ENCODE measurements around the gene CDH5.

CDH5 gene

DNA sequence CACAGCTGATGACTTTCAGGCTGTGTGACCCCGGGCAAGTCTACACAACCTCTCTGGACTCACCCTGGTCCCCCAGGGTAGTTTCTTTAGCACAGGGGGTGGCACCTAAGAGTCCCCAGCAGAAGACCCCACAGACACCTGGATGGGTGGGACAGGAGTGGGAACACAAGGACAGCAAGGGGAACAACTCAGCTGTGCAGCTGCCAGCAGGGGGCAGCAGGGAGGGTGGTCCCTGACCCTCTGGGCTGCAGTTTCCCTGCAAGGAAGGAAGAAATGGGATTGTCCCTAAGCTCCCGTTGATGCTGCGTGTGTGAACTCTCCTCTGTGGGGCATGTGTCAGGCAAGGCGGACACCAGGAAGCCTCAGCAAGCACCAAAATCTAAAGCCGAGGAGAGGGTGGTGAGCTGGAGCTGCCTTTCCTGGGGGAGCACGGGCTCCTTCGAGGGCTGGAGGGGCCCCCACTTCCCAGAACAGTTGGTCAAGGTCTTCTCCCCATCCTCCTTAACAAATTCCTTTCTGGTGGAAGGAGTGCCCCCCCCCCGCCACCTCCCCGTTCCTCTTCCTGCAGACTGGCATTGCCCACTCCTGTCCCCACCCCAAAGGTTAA, 24.1 kb upstream of the CDH5 start:
- no peak overlapping the region for H3K4me3 ChIP-seq (ENCODE audit: insufficient read depth, low read length, poor library complexity, severe bottlenecking)
- H3K9ac ChIP-seq (ENCODE audit: low read length) = no peak overlapping the region
- no peak overlapping the region for H3K27ac ChIP-seq (ENCODE audit: low read depth, low read length)
- H4K20me1 ChIP-seq (ENCODE audit: low read depth, low read length) = no peaks in the 10 kb centered on the region
- H3F3A ChIP-seq (ENCODE audit: insufficient read depth) = no peaks in the 10 kb centered on the region
- H3K79me2 ChIP-seq (ENCODE audit: insufficient read depth, low read length) = no peaks in the 10 kb centered on the region
- H3K27me3 ChIP-seq (ENCODE audit: low read length) = no peaks in the 10 kb centered on the region
- no peaks in the 10 kb centered on the region for H3K36me3 ChIP-seq (ENCODE audit: low read length)
- H3K4me2 ChIP-seq (ENCODE audit: low read depth, low read length, poor library complexity, severe bottlenecking) = no peak overlapping the region
- no peaks in the 10 kb centered on the region for H3K9me2 ChIP-seq (replicated peaks; ENCODE audit: insufficient read depth, low read length)
- no peak for TF ChIP-seq EZH2phosphoT487 (conservative IDR thresholded peaks at IDR 0.05; ENCODE audit: low read length)
- TF ChIP-seq, protein P1, sequence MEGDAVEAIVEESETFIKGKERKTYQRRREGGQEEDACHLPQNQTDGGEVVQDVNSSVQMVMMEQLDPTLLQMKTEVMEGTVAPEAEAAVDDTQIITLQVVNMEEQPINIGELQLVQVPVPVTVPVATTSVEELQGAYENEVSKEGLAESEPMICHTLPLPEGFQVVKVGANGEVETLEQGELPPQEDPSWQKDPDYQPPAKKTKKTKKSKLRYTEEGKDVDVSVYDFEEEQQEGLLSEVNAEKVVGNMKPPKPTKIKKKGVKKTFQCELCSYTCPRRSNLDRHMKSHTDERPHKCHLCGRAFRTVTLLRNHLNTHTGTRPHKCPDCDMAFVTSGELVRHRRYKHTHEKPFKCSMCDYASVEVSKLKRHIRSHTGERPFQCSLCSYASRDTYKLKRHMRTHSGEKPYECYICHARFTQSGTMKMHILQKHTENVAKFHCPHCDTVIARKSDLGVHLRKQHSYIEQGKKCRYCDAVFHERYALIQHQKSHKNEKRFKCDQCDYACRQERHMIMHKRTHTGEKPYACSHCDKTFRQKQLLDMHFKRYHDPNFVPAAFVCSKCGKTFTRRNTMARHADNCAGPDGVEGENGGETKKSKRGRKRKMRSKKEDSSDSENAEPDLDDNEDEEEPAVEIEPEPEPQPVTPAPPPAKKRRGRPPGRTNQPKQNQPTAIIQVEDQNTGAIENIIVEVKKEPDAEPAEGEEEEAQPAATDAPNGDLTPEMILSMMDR (IDR thresholded peaks at IDR 0.05; ENCODE audit: insufficient read depth, low read length, poor library complexity, severe bottlenecking) = peak; percentile 67
- H3K9me3 ChIP-seq (ENCODE audit: insufficient read depth, low read length) = no peaks in the 10 kb centered on the region
- no peak overlapping the region for H2AFZ ChIP-seq (ENCODE audit: low read depth, low read length, severe bottlenecking)

DNA sequence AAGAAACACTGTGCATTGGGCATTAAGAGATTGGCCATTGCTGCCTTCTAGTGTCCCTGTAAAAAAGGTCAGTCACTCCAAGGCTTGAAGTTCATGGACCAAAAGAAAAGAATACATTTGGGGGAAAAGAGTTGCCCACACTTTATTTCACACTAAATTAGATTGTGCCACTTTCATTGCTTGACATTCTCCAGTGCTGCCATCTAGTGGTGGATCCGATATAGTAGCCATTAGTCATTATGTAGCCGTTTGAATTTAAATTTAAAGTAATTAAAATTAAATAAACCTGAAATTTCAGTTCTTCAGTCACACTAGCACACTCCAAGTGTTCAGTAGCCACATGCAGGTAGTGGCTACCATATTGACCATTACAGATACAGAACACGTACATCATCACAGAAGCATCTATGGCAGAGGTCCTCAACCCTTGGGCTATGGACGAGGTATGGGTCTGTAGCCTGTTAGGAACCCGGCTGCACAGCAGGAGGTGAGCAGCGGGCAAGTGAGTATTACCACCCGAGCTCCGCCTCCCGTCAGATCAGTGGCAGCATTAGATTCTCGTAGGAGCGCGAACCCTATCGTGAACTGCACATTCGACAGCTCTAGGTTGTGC, 21.9 kb upstream of the CDH5 start:
- Histone ChIP-seq H3K4me2 (ENCODE audit: low read depth, low read length, poor library complexity, severe bottlenecking) (no peak overlapping the region), H3K79me2 (ENCODE audit: insufficient read depth, low read length) (no peaks in the 10 kb centered on the region), H3F3A (ENCODE audit: insufficient read depth) (no peaks in the 10 kb centered on the region), H3K27ac (ENCODE audit: low read depth, low read length) (no peak overlapping the region), H3K27me3 (ENCODE audit: low read length) (no peaks in the 10 kb centered on the region), H3K4me3 (ENCODE audit: insufficient read depth, low read length, poor library complexity, severe bottlenecking) (no peak overlapping the region), H3K9me3 (ENCODE audit: insufficient read depth, low read length) (no peaks in the 10 kb centered on the region), H4K20me1 (ENCODE audit: low read depth, low read length) (no peaks in the 10 kb centered on the region), H3K9me2 (replicated peaks; ENCODE audit: insufficient read depth, low read length) (no peaks in the 10 kb centered on the region), H3K9ac (ENCODE audit: low read length) (no peak overlapping the region), H3K36me3 (ENCODE audit: low read length) (no peaks in the 10 kb centered on the region), H2AFZ (ENCODE audit: low read depth, low read length, severe bottlenecking) (no peak overlapping the region)
- TF ChIP-seq EZH2phosphoT487 (conservative IDR thresholded peaks at IDR 0.05; ENCODE audit: low read length) = no peak
- TF ChIP-seq, protein P1 (IDR thresholded peaks at IDR 0.05; ENCODE audit: insufficient read depth, low read length, poor library complexity, severe bottlenecking) = peak; percentile 78

DNA sequence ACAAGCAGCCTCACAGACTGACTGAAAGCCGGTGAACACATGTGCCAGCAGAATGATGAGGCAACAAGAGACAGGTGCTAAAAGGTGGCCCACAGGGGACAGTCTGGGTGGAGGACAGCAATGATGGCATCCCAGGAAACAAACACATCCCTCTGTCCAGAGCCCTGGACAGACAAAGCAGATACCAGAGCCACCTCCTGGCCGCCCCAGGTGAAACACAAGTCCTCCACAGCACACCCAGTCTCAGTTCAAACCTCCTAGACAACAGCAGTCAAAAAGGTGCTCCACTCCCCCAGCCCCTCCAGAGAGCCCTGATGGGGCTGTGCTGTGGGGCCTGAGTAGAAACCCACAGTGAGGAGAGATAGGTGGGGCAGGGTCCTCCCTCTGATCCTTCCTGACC, 20.3 kb upstream of the CDH5 start:
- Histone ChIP-seq H3K4me2 (ENCODE audit: low read depth, low read length, poor library complexity, severe bottlenecking) (no peak overlapping the region), H2AFZ (ENCODE audit: low read depth, low read length, severe bottlenecking) (no peak overlapping the region), H3K79me2 (ENCODE audit: insufficient read depth, low read length) (no peaks in the 10 kb centered on the region), H3K36me3 (ENCODE audit: low read length) (no peaks in the 10 kb centered on the region), H3K4me3 (ENCODE audit: insufficient read depth, low read length, poor library complexity, severe bottlenecking) (no peak overlapping the region), H3K9ac (ENCODE audit: low read length) (no peak overlapping the region), H3K9me3 (ENCODE audit: insufficient read depth, low read length) (no peaks in the 10 kb centered on the region), H4K20me1 (ENCODE audit: low read depth, low read length) (no peaks in the 10 kb centered on the region), H3K27me3 (ENCODE audit: low read length) (no peaks in the 10 kb centered on the region), H3F3A (ENCODE audit: insufficient read depth) (no peaks in the 10 kb centered on the region), H3K27ac (ENCODE audit: low read depth, low read length) (no peak overlapping the region), H3K9me2 (replicated peaks; ENCODE audit: insufficient read depth, low read length) (no peaks in the 10 kb centered on the region)
- TF ChIP-seq, protein P1 (IDR thresholded peaks at IDR 0.05; ENCODE audit: insufficient read depth, low read length, poor library complexity, severe bottlenecking) = no peak
- TF ChIP-seq EZH2phosphoT487 (conservative IDR thresholded peaks at IDR 0.05; ENCODE audit: low read length) = no peak

Measured in SU-DHL-6 (cell line).